Measurements from ENCODE around the gene RIPOR3. TPM values are rescaled to one million over a fixed set of nuclear protein-coding genes. Genes with fewer than 3 reads are reported as not detected.

Gene RIPOR3
- total RNA-seq, 2 donors from 2014 or later: 2.3 to 6.9 TPM

- Histone ChIP-seq H3K9me3 (no peaks in the 10 kb centered on the region), H3K36me3 (replicated peaks in 1 of 2; ENCODE audit: insufficient read depth in 1 of 2, low read depth in 2 of 2) (peaks cover 0 to 22% of the 10 kb centered on the region in 2 donors), H3K4me3 (no peak overlapping the region), H3K27me3 (no peaks in the 10 kb centered on the region), H3K27ac (no peak overlapping the region), H3K4me1 (peaks cover 7% of the 10 kb centered on the region)
- ATAC-seq (peak; percentile 76), DNase-seq (peak; percentile 61 to 81 (median 67))
- 53% methylated on average over 11 to 17 of the region's 17 CpGs for WGBS, 2 donors
- TF ChIP-seq CTCF (IDR thresholded peaks at IDR 0.05) (peak; percentile 27 to 81 (median 73)), POLR2A (IDR thresholded peaks at IDR 0.05) (no peak)
- intact Hi-C loops (cut with DNase I): no loop called here
Observed at GRCh38 chr20:50580016-50580747, 111.2 kb downstream of the RIPOR3 start.

GRCh38 chr20:50579511-50579910 is 111.8 kb downstream of the RIPOR3 start:
- Histone ChIP-seq H3K4me3 (no peak overlapping the region), H3K9me3 (no peaks in the 10 kb centered on the region), H3K27me3 (no peaks in the 10 kb centered on the region), H3K27ac (no peak overlapping the region), H3K36me3 (replicated peaks in 1 of 2; ENCODE audit: insufficient read depth in 1 of 2, low read depth in 2 of 2) (peaks cover 0 to 26% of the 10 kb centered on the region in 2 donors), H3K4me1 (peaks cover 7% of the 10 kb centered on the region)
- ATAC-seq (no peak), DNase-seq (no peak)
- intact Hi-C loops (cut with DNase I): loop anchor here (5.0 kb wide), 1 partner anchor 392 kb away; no protein-coding TSS in a partner anchor
- TF ChIP-seq POLR2A (IDR thresholded peaks at IDR 0.05) (no peak), CTCF (IDR thresholded peaks at IDR 0.05) (no peak)
- WGBS, 2 donors: 82 to 95% methylated on average over 8 to 10 of the region's 10 CpGs

GRCh38 chr20:50578778-50579165 is 112.6 kb downstream of the RIPOR3 start:
- DNase-seq (no peak), ATAC-seq (no peak)
- intact Hi-C loops (cut with DNase I): loop anchor here (5.0 kb wide), 1 partner anchor 391 kb away; no protein-coding TSS in a partner anchor
- H3K27me3 ChIP-seq: no peaks in the 10 kb centered on the region
- no peak overlapping the region for H3K27ac ChIP-seq
- 77 to 84% methylated on average over 5 of the region's 5 CpGs for WGBS, 2 donors
- peaks cover 0 to 28% of the 10 kb centered on the region in 2 donors for H3K36me3 ChIP-seq (replicated peaks in 1 of 2; ENCODE audit: insufficient read depth in 1 of 2, low read depth in 2 of 2)
- peaks cover 7% of the 10 kb centered on the region for H3K4me1 ChIP-seq
- H3K4me3 ChIP-seq: no peak overlapping the region
- TF ChIP-seq POLR2A (IDR thresholded peaks at IDR 0.05): no peak
- TF ChIP-seq CTCF (IDR thresholded peaks at IDR 0.05): no peak
- no peaks in the 10 kb centered on the region for H3K9me3 ChIP-seq

- peaks cover 10% of the 10 kb centered on the region for H3K4me1 ChIP-seq
- H3K27ac ChIP-seq: no peak overlapping the region
- TF ChIP-seq POLR2A (IDR thresholded peaks at IDR 0.05) (no peak), CTCF (IDR thresholded peaks at IDR 0.05) (no peak)
- no peak overlapping the region for H3K4me3 ChIP-seq
- intact Hi-C loops (cut with DNase I): loop anchor here (5.0 kb wide), 1 partner anchor 391 kb away; no protein-coding TSS in a partner anchor
- H3K27me3 ChIP-seq: no peaks in the 10 kb centered on the region
- ATAC-seq: no peak
- H3K36me3 ChIP-seq (replicated peaks in 1 of 2; ENCODE audit: insufficient read depth in 1 of 2, low read depth in 2 of 2): peaks cover 0 to 26% of the 10 kb centered on the region in 2 donors
- 84 to 86% methylated on average over 8 to 14 of the region's 14 CpGs for WGBS, 2 donors
- no peaks in the 10 kb centered on the region for H3K9me3 ChIP-seq
- no peak for DNase-seq
Observed at GRCh38 chr20:50578061-50578777, 113.1 kb downstream of the RIPOR3 start.
